ENCODE results near the gene DAGLA.

The DAGLA gene

GRCh38 chr11:61701242-61701886 is 21.2 kb downstream of the DAGLA start:
- DNase-seq (ENCODE audit: low read depth): no peak
- TF ChIP-seq CTCF (conservative IDR thresholded peaks at IDR 0.05; ENCODE audit: control insufficient read depth, insufficient read depth, low read depth, low read length): peak; percentile 17
- no peak overlapping the region for H3K4me3 ChIP-seq (ENCODE audit: control insufficient read depth, low read depth, low read length)

- H3K4me3 ChIP-seq (ENCODE audit: control insufficient read depth, low read depth, low read length): no peak overlapping the region
- DNase-seq (ENCODE audit: low read depth): no peak
- no peak for TF ChIP-seq CTCF (conservative IDR thresholded peaks at IDR 0.05; ENCODE audit: control insufficient read depth, insufficient read depth, low read depth, low read length)
Observed at GRCh38 chr11:61702701-61703312, 22.6 kb downstream of the DAGLA start.

GRCh38 chr11:61704838-61705237 is 24.6 kb downstream of the DAGLA start:
- no peak for TF ChIP-seq CTCF (conservative IDR thresholded peaks at IDR 0.05; ENCODE audit: control insufficient read depth, insufficient read depth, low read depth, low read length)
- DNase-seq (ENCODE audit: low read depth): no peak
- no peak overlapping the region for H3K4me3 ChIP-seq (ENCODE audit: control insufficient read depth, low read depth, low read length)

DNA sequence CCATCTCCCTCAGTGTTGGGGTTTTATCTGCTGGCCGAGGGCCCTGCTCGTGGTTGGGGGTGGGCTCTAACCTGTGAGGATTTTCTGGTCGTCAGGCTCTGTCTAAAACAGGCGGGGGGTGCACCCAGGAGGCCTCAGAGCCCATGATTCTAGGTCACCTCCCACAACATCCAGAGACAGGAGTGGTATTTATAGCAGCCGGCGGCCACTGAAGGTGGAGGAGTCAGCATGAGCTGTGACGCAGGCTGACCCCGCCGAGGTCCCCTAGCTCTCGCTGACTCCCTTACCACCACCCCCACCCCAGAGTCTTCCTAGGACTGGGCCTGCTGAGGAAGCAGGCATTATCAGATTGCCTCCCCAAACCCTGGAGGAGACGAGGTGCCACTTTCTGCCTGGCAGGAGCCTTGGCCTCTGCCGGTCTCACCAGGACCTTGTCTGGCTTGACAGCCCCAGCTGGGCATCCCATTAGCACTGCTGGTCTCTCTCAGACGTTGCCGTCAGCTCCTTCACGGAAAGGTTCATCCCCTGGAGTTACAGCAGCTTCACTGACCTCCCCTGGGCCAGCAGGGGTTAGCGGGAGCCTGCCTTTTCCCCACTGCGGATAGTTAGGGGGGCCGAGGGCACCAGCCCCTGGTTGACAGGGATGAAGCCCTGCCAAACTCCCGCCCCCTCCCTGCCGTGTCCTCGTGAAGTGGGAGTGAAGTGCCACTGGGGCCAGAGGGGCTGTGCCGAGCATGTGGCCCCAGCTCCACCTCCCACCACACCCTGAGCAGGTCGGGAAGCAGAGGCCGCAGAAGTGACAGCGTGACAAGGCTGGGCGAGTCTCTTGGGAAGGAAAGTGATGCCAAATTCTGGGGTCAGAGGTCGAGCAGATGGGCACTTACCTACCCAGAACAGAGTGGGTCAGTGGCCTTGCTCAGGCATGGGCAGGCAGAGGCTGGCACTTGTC is 26.5 kb downstream of the DAGLA start:
- no peak for TF ChIP-seq CTCF (conservative IDR thresholded peaks at IDR 0.05; ENCODE audit: control insufficient read depth, insufficient read depth, low read depth, low read length)
- no peak for DNase-seq (ENCODE audit: low read depth)
- H3K4me3 ChIP-seq (ENCODE audit: control insufficient read depth, low read depth, low read length): no peak overlapping the region

GRCh38 chr11:61707574-61707973 is 27.4 kb downstream of the DAGLA start:
- no peak overlapping the region for H3K4me3 ChIP-seq (ENCODE audit: control insufficient read depth, low read depth, low read length)
- DNase-seq (ENCODE audit: low read depth): no peak
- TF ChIP-seq CTCF (conservative IDR thresholded peaks at IDR 0.05; ENCODE audit: control insufficient read depth, insufficient read depth, low read depth, low read length): no peak

DNA sequence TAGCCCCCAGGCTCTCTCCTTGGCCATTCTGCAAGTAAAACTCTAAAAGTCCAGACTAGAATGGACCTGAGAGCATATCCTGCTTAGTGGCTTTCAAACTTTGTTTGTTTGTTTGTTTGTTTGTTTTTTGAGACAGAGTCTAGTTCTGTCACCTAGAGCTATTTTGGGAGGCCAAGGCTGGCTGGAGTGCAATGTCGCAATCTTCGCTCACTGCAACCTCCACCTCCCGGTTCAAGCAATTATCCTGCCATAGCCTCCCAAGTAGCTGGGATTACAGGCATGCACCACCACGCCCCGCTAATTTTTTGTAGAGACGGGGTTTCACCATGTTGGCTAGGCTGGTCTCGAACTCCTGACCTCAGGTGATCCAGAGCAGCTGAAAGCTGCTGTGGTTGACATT is 28.9 kb downstream of the DAGLA start:
- no peak for DNase-seq (ENCODE audit: low read depth)
- H3K4me3 ChIP-seq (ENCODE audit: control insufficient read depth, low read depth, low read length): no peak overlapping the region
- no peak for TF ChIP-seq CTCF (conservative IDR thresholded peaks at IDR 0.05; ENCODE audit: control insufficient read depth, insufficient read depth, low read depth, low read length)
